ENCODE data around the gene CAPN2.

The CAPN2 gene

GRCh38 chr1:223763251-223763650 is 50.9 kb downstream of the CAPN2 start:
- DNase-seq: no peak

DNA sequence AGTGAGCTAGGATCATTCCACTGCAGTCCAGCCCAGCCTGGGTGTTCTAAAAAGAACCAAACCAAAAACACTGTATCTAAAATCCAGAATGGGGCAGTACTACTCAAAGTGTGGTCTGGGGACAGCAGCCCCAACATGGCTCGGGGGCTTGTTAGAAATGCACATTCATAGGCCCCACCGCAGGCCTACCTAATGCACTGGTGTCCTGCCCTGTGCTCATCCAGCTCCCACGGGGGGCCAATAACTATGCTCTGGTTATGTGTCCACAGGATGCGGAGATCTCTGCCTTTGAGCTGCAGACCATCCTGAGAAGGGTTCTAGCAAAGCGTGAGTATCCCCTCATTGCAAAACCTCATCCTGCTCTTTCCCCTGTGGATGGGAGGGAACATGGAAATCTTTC is 51.5 kb downstream of the CAPN2 start:
- no peak for DNase-seq

- DNase-seq: no peak
These were observed 52.8 kb downstream of the CAPN2 start for GRCh38 chr1:223765036-223765718.

DNA sequence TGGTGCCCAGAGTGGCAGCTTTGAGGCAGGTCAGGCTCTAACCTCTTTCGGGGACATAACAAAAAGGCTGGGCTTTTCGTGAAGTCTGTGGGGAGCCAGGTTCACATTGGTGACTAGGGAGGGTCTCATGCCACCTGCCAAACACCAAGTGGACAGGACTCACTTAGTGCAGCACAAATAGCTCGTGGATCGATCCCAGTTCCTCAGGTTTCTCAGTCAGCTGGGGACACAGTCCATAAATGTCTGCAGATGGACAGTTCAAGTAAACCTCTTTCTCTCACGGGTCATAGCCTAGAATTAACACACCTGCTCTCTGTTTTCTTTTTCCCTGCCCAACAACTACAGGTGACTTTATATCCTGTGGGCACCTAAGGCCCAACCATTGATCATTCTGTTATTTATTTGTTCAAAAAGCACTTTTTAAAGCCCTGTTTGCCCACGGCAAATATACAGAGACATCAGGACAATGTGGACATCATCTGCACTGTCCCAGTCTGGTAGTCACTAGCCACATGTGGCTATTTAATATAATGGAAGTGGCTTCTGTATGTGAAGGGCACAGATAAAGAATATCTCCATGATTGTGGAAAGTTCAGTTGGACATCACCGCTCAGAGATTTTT is 53.5 kb downstream of the CAPN2 start:
- no peak for DNase-seq

- DNase-seq: no peak
These were observed 58.4 kb downstream of the CAPN2 start for GRCh38 chr1:223770621-223771315.

GRCh38 chr1:223771469-223771813 is 59.1 kb downstream of the CAPN2 start:
- no peak for DNase-seq

GRCh38 chr1:223771814-223772770 is 59.8 kb downstream of the CAPN2 start:
- DNase-seq: no peak

- no peak for DNase-seq
These were observed 60.4 kb downstream of the CAPN2 start for GRCh38 chr1:223772771-223773160.

DNA sequence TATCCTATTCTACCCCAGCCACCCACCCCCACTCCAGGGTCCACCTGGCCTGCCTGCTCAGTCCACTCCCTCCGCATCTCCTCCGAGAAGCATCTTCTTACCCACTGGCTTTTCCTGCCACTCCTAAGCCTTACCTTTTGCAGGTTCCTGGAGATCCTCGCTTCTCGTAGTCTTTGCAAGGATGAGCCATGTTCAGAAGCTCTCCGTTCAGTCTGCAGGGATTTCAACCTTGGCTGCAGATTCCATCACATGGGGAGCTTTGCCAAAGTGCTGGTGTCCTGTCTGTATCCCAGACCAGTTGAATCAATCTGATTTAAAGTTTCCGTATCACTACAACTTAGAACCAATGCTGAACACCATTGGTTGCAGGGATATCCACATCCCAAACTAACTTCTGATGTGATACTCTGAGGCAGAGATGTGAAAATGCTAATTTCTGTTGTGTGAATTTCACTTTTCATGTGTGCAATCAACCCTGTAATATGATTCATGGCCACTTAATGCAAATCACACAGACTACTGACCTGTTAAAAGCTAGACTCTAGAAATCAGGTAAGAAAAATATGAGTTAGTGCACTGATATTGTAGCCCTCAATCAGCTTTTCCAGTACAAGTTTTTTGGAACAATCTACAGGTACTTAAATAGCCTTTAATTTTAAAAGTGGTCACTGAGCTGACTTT is 61.9 kb downstream of the CAPN2 start:
- no peak for DNase-seq

GRCh38 chr1:223775054-223775453 is 62.7 kb downstream of the CAPN2 start:
- no peak for DNase-seq

DNA sequence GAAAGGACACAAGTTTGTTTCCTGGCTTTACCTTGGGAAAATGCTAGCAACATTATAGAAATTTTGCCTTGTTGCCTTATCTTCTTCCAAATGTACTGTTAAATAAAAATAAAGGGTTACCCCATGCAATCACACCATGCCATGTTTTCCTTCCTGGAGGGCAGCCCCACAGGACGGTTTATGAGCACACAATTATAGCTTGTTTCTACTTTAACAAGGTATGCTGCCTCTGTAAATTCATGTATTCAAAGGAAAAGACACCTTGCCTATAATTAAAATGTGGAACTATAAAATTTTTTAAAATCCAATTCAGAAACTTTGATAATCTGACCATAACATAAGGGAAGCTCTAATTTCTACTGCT is 63.4 kb downstream of the CAPN2 start:
- no peak for DNase-seq

- DNase-seq: peak; percentile 15
These were observed 63.9 kb downstream of the CAPN2 start for GRCh38 chr1:223776075-223776814.

GRCh38 chr1:223776826-223777454 is 64.6 kb downstream of the CAPN2 start:
- DNase-seq: no peak

DNA sequence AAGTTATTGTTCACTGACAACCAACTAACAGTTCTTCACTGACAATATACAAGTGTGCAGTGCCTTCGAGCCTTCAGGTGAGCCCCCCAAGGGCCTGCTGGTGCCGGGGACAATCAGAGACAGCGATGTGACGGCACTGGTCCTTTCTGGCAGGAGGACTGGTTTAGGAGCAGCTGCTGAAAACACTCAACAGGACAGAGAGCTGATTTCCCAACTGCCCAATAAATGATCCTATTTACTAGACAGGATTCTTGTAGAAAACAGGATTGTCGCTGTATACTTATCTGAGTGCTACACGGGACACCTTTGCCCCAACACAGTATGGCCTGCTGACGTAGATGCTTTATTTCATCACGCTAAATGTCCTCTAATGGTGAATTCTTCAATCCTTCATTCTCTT is 68.0 kb downstream of the CAPN2 start:
- no peak for DNase-seq

GRCh38 chr1:223780949-223781348 is 68.6 kb downstream of the CAPN2 start:
- DNase-seq: no peak

GRCh38 chr1:223783676-223784075 is 71.3 kb downstream of the CAPN2 start:
- DNase-seq: no peak

GRCh38 chr1:223784541-223784940 is 72.2 kb downstream of the CAPN2 start:
- DNase-seq: no peak

DNA sequence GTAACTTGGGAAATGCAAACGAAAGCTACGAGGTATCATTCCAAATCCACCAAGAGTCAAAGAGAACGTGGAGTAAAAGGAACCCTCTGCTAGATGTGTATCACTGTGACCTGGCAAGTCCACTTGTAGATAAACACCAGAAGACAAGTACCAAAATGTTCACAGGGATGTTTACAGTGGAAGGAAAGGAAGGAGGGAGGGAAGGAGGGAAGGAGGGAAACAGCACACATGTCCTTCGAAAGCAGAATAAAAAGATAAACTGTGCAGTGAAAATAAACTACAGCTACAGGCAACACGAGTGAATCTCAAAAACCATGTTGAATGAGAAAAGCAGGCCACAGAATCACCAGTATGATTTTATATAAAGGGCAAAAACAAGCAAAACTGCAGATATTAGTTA is 73.5 kb downstream of the CAPN2 start:
- no peak for DNase-seq

GRCh38 chr1:223788746-223789415 is 76.5 kb downstream of the CAPN2 start:
- no peak for DNase-seq

DNA sequence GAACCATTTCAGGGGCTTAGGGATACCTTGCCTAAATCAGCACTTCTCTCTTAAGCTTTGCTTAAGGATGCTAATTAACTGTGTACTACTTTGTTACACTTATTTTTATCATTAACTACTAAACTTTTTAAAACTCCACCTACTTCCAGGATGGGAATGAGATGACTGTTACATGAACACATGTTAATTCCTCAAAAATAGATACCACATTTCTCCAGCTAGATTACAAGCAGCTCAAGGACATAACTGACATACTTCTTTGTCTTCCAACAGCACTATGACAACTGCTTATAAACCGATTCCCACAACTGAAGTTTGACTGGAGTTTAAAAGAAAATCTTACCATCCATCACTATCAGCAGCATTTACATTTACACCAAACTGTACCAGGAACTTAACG is 79.7 kb downstream of the CAPN2 start:
- DNase-seq: no peak

GRCh38 chr1:223793716-223794115 is 81.4 kb downstream of the CAPN2 start:
- no peak for DNase-seq

All from activated effector memory CD4-positive, alpha-beta T cell treated with Interleukin-2 at 50 U/mL for 16 hours (primary cell).